Activated naive CD8-positive, alpha-beta T cell treated with anti-CD3 and anti-CD28 coated beads for 36 hours (primary cell): ENCODE measurements around the gene ERFE. TPM values are rescaled to one million over a fixed set of nuclear protein-coding genes. Genes with fewer than 3 reads are reported as not detected.
A peak's percentile ranks its signal among the peaks of the same experiment; 100 is the strongest.
"Not testable (repeated sequence)": the region's sequence is repeated elsewhere in the genome, so short reads cannot be mapped to it uniquely, and the experiment has no call there.

Experiments
- DNase-seq: peaks from one replicate; pipeline ENCODE4 v3.0.0; 2021
- H3K27ac Mint-ChIP-seq: one replicate; pipeline ENCODE4 v1.8.0; 2022; ENCODE audit warnings: mild to moderate bottlenecking, moderate library complexity, mixed read lengths
- H3K27me3 Mint-ChIP-seq: one replicate; pipeline ENCODE4 v1.8.0; 2022; ENCODE audit warnings: mild to moderate bottlenecking, mixed read lengths
- H3K36me3 Mint-ChIP-seq: one replicate; pipeline ENCODE4 v1.8.0; 2021; ENCODE audit warnings: mild to moderate bottlenecking, mixed read lengths
- H3K4me1 Mint-ChIP-seq: one replicate; pipeline ENCODE4 v1.8.0; 2021; ENCODE audit warnings: mixed read lengths
- H3K4me3 Mint-ChIP-seq: one replicate; pipeline ENCODE4 v1.8.0; 2022; ENCODE audit warnings: mild to moderate bottlenecking, moderate library complexity, mixed read lengths
- H3K9me3 Mint-ChIP-seq: one replicate; pipeline ENCODE4 v1.8.0; 2022; ENCODE audit warnings: mixed read lengths
- total RNA-seq, 2 experiments: library from RNA; stranded (reverse); gene quantifications; one replicate each; pipeline ENCODE4 v1.2.3, GENCODE V29; 2021

The ERFE gene
- under 1 TPM; 0.27 to 0.34 TPM for total RNA-seq

- H3K27me3 Mint-ChIP-seq, result peaks cover 29% of the 10 kb centered on the region
- H3K27ac Mint-ChIP-seq, result no peak within 1 kb of the TSS
- H3K9me3 Mint-ChIP-seq, result no peaks in the 10 kb centered on the region
- H3K4me1 Mint-ChIP-seq, result peaks cover 10% of the 10 kb centered on the region
- peak; percentile 68 for DNase-seq
- H3K4me3 Mint-ChIP-seq, result peak within 1 kb of the TSS; percentile 69
- no peaks in the 10 kb centered on the region for H3K36me3 Mint-ChIP-seq
Observed at GRCh38 chr2:238158509-238159070, at the start of gene ERFE. ERFE (plus strand) TSS chr2:238158970; CDS start chr2:238159008, 38 bp downstream.

- no peak for DNase-seq
- H3K36me3 Mint-ChIP-seq, result peaks cover 3% of the 10 kb centered on the region
- H3K4me1 Mint-ChIP-seq, result peaks cover 2% of the 10 kb centered on the region
- no peaks in the 10 kb centered on the region for H3K27me3 Mint-ChIP-seq
- peaks cover 10% of the 10 kb centered on the region for H3K9me3 Mint-ChIP-seq
- H3K27ac Mint-ChIP-seq, result no peak overlapping the region
- H3K4me3 Mint-ChIP-seq, result no peak overlapping the region
Observed at GRCh38 chr2:238113611-238114010, 45.2 kb upstream of the ERFE start.

- H3K27ac Mint-ChIP-seq, result no peak overlapping the region
- no peaks in the 10 kb centered on the region for H3K27me3 Mint-ChIP-seq
- no peak for DNase-seq
- peaks cover 3% of the 10 kb centered on the region for H3K36me3 Mint-ChIP-seq
- H3K4me3 Mint-ChIP-seq, result no peak overlapping the region
- H3K4me1 Mint-ChIP-seq, result no peaks in the 10 kb centered on the region
- peaks cover 10% of the 10 kb centered on the region for H3K9me3 Mint-ChIP-seq
Observed at GRCh38 chr2:238114331-238114841, 44.4 kb upstream of the ERFE start.

GRCh38 chr2:238114851-238115660 lies 43.7 kb upstream of the ERFE start:
- H3K9me3 Mint-ChIP-seq, result peaks cover 10% of the 10 kb centered on the region
- no peak for DNase-seq
- peaks cover 3% of the 10 kb centered on the region for H3K36me3 Mint-ChIP-seq
- no peaks in the 10 kb centered on the region for H3K4me1 Mint-ChIP-seq
- no peak overlapping the region for H3K4me3 Mint-ChIP-seq
- H3K27ac Mint-ChIP-seq, result no peak overlapping the region
- H3K27me3 Mint-ChIP-seq, result no peaks in the 10 kb centered on the region

GRCh38 chr2:238115709-238116108 lies 43.1 kb upstream of the ERFE start:
- not testable (repeated sequence) for H3K9me3 Mint-ChIP-seq, H3K4me3 Mint-ChIP-seq, H3K27ac Mint-ChIP-seq, H3K27me3 Mint-ChIP-seq, DNase-seq, H3K36me3 Mint-ChIP-seq, H3K4me1 Mint-ChIP-seq

GRCh38 chr2:238116298-238117198 lies 42.2 kb upstream of the ERFE start:
- no peak overlapping the region for H3K4me3 Mint-ChIP-seq
- DNase-seq, result no peak
- peaks cover 3% of the 10 kb centered on the region for H3K36me3 Mint-ChIP-seq
- no peaks in the 10 kb centered on the region for H3K27me3 Mint-ChIP-seq
- H3K27ac Mint-ChIP-seq, result no peak overlapping the region
- peaks cover 10% of the 10 kb centered on the region for H3K9me3 Mint-ChIP-seq
- no peaks in the 10 kb centered on the region for H3K4me1 Mint-ChIP-seq

GRCh38 chr2:238117199-238118154 lies 41.3 kb upstream of the ERFE start:
- no peaks in the 10 kb centered on the region for H3K27me3 Mint-ChIP-seq
- no peak overlapping the region for H3K27ac Mint-ChIP-seq
- no peaks in the 10 kb centered on the region for H3K4me1 Mint-ChIP-seq
- H3K36me3 Mint-ChIP-seq, result peaks cover 3% of the 10 kb centered on the region
- peaks cover 8% of the 10 kb centered on the region for H3K9me3 Mint-ChIP-seq
- no peak for DNase-seq
- no peak overlapping the region for H3K4me3 Mint-ChIP-seq

- Mint-ChIP-seq H3K4me3 (no peak overlapping the region), H3K27ac (no peak overlapping the region), H3K4me1 (no peaks in the 10 kb centered on the region), H3K9me3 (no peaks in the 10 kb centered on the region), H3K27me3 (no peaks in the 10 kb centered on the region), H3K36me3 (no peaks in the 10 kb centered on the region)
- DNase-seq, result no peak
Observed at GRCh38 chr2:238119756-238120462, 38.9 kb upstream of the ERFE start.

- no peaks in the 10 kb centered on the region for H3K27me3 Mint-ChIP-seq
- no peak overlapping the region for H3K27ac Mint-ChIP-seq
- H3K9me3 Mint-ChIP-seq, result no peaks in the 10 kb centered on the region
- DNase-seq, result no peak
- H3K36me3 Mint-ChIP-seq, result no peaks in the 10 kb centered on the region
- no peaks in the 10 kb centered on the region for H3K4me1 Mint-ChIP-seq
- no peak overlapping the region for H3K4me3 Mint-ChIP-seq
Observed at GRCh38 chr2:238120463-238121298, 38.1 kb upstream of the ERFE start.

- Mint-ChIP-seq H3K9me3 (no peaks in the 10 kb centered on the region), H3K4me3 (no peak overlapping the region), H3K27ac (no peak overlapping the region), H3K27me3 (no peaks in the 10 kb centered on the region), H3K4me1 (no peaks in the 10 kb centered on the region), H3K36me3 (no peaks in the 10 kb centered on the region)
- DNase-seq, result no peak
Observed at GRCh38 chr2:238121511-238122286, 37.1 kb upstream of the ERFE start.

- Mint-ChIP-seq H3K27ac (no peak overlapping the region), H3K36me3 (no peaks in the 10 kb centered on the region), H3K4me3 (no peak overlapping the region), H3K9me3 (no peaks in the 10 kb centered on the region), H3K4me1 (no peaks in the 10 kb centered on the region), H3K27me3 (no peaks in the 10 kb centered on the region)
- DNase-seq, result no peak
Observed at GRCh38 chr2:238122287-238123217, 36.2 kb upstream of the ERFE start.
